ENCODE results near the gene MRPL52.

MRPL52 gene

GRCh38 chr14:22829661-22830442 is at the start of gene MRPL52:
TSS of gene MRPL52 (plus strand) at chr14:22829887. CDS start at chr14:22829913, 26 bp downstream.
- Histone ChIP-seq H3K27me3 (peaks cover under 1% of the 10 kb centered on the region), H3K4me3 (ENCODE audit: low read depth in 1 of 2, low read length in 1 of 2) (peak within 1 kb of the TSS; percentile 75 to 81), H3K36me3 (peaks cover 18% of the 10 kb centered on the region), H3K9me3 (no peaks in the 10 kb centered on the region), H3K27ac (peak within 1 kb of the TSS; percentile 87), H3K4me1 (ENCODE audit: control insufficient read depth in 1 of 2, insufficient read depth in 1 of 2, low read depth in 1 of 2, low read length in 1 of 2) (peaks cover 15 to 17% of the 10 kb centered on the region in 2 experiments)
- peak; percentile 61 for TF ChIP-seq CTCF (IDR thresholded peaks at IDR 0.05)

GRCh38 chr14:22780105-22780679 is 49.5 kb upstream of the MRPL52 start:
- no peak overlapping the region for H3K4me3 ChIP-seq (ENCODE audit: low read depth in 1 of 2, low read length in 1 of 2)
- no peak for TF ChIP-seq CTCF (IDR thresholded peaks at IDR 0.05)
- H3K36me3 ChIP-seq: peaks cover 9% of the 10 kb centered on the region
- no peaks in the 10 kb centered on the region for H3K9me3 ChIP-seq
- no peak overlapping the region for H3K27ac ChIP-seq
- no peaks in the 10 kb centered on the region for H3K27me3 ChIP-seq
- peaks cover 6 to 9% of the 10 kb centered on the region in 2 experiments for H3K4me1 ChIP-seq (ENCODE audit: control insufficient read depth in 1 of 2, insufficient read depth in 1 of 2, low read depth in 1 of 2, low read length in 1 of 2)

- Histone ChIP-seq H3K27me3 (no peaks in the 10 kb centered on the region), H3K4me1 (ENCODE audit: control insufficient read depth in 1 of 2, insufficient read depth in 1 of 2, low read depth in 1 of 2, low read length in 1 of 2) (peaks cover 6 to 9% of the 10 kb centered on the region in 2 experiments), H3K9me3 (no peaks in the 10 kb centered on the region), H3K27ac (no peak overlapping the region), H3K36me3 (peaks cover 1% of the 10 kb centered on the region), H3K4me3 (ENCODE audit: low read depth in 1 of 2, low read length in 1 of 2) (no peak overlapping the region)
- no peak for TF ChIP-seq CTCF (IDR thresholded peaks at IDR 0.05)
Observed at GRCh38 chr14:22780941-22781300, 48.8 kb upstream of the MRPL52 start.

GRCh38 chr14:22781301-22781991 is 48.2 kb upstream of the MRPL52 start:
- Histone ChIP-seq H3K4me3 (ENCODE audit: low read depth in 1 of 2, low read length in 1 of 2) (no peak overlapping the region), H3K9me3 (no peaks in the 10 kb centered on the region), H3K27me3 (no peaks in the 10 kb centered on the region), H3K36me3 (no peaks in the 10 kb centered on the region), H3K4me1 (ENCODE audit: control insufficient read depth in 1 of 2, insufficient read depth in 1 of 2, low read depth in 1 of 2, low read length in 1 of 2) (peaks cover 6 to 9% of the 10 kb centered on the region in 2 experiments), H3K27ac (no peak overlapping the region)
- no peak for TF ChIP-seq CTCF (IDR thresholded peaks at IDR 0.05)

- Histone ChIP-seq H3K27me3 (no peaks in the 10 kb centered on the region), H3K4me3 (ENCODE audit: low read depth in 1 of 2, low read length in 1 of 2) (no peak overlapping the region), H3K27ac (no peak overlapping the region), H3K36me3 (no peaks in the 10 kb centered on the region), H3K9me3 (no peaks in the 10 kb centered on the region), H3K4me1 (ENCODE audit: control insufficient read depth in 1 of 2, insufficient read depth in 1 of 2, low read depth in 1 of 2, low read length in 1 of 2) (peaks cover 15 to 26% of the 10 kb centered on the region in 2 experiments)
- no peak for TF ChIP-seq CTCF (IDR thresholded peaks at IDR 0.05)
Observed at GRCh38 chr14:22786685-22787084, 43.0 kb upstream of the MRPL52 start.
